NCI-H2196 (cell line): ENCODE measurements around the gene MARF1.
A peak's percentile ranks its signal among the peaks of the same experiment; 100 is the strongest.
"Not testable (repeated sequence)": the region's sequence is repeated elsewhere in the genome, so short reads cannot be mapped to it uniquely, and the experiment has no call there.

Source experiments
- DNase-seq: peaks from one replicate; lab custom pipeline; 2025; ENCODE audit not compliant: unreplicated experiment; lab: John Stamatoyannopoulos, UW

The MARF1 gene, protein sequence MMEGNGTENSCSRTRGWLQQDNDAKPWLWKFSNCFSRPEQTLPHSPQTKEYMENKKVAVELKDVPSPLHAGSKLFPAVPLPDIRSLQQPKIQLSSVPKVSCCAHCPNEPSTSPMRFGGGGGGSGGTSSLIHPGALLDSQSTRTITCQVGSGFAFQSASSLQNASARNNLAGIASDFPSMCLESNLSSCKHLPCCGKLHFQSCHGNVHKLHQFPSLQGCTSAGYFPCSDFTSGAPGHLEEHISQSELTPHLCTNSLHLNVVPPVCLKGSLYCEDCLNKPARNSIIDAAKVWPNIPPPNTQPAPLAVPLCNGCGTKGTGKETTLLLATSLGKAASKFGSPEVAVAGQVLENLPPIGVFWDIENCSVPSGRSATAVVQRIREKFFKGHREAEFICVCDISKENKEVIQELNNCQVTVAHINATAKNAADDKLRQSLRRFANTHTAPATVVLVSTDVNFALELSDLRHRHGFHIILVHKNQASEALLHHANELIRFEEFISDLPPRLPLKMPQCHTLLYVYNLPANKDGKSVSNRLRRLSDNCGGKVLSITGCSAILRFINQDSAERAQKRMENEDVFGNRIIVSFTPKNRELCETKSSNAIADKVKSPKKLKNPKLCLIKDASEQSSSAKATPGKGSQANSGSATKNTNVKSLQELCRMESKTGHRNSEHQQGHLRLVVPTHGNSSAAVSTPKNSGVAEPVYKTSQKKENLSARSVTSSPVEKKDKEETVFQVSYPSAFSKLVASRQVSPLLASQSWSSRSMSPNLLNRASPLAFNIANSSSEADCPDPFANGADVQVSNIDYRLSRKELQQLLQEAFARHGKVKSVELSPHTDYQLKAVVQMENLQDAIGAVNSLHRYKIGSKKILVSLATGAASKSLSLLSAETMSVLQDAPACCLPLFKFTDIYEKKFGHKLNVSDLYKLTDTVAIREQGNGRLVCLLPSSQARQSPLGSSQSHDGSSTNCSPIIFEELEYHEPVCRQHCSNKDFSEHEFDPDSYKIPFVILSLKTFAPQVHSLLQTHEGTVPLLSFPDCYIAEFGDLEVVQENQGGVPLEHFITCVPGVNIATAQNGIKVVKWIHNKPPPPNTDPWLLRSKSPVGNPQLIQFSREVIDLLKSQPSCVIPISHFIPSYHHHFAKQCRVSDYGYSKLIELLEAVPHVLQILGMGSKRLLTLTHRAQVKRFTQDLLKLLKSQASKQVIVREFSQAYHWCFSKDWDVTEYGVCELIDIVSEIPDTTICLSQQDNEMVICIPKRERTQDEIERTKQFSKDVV (N-terminal part only)

DNA sequence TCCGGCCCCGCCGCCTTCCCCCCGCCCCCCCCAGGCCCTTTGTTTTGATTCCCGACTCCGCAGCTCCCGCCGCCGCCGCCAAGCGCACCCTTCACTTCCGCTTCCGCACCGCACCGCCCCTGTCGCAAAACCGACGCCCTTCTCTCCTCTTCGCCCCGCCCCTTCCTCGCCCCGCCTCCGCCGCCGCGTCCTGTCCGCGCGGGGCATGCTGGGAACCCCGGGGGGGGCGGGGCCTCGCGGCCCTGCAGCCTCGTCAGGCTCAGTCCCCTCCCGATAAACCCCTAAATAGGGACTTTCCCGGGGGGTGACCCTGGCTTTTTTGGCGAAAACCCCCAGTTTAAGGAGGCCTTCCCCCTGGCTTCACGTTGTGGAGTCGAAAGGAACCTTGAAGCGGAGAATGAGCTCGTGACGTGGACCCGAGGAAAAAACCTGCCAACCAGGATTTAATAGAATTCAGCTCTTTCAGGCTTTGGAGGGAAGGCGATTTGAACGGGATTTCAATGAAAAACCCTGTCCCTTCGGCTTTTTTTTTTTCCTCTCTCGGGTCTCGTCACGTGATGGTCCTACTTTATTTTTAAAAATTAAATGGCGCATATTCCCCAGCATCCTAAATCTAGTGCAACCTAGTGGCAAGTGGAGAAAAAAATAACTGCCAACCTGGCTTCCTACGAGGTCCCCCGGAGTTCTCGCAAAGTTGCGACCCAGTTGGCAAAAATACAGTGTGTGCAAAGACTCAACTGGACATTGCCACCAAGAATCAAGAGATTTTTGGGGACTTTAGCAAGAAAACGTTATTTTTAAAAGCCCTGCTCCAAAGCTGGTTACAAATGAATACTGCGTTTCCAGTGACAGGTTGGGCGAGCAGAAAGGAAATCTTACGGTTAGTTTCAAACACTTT is at the start of gene MARF1:
Gene MARF1 (minus strand): TSS at position 107 of the 898 bp plus-strand sequence. CDS start 3,921 bp downstream, outside the sequence.
- peak; percentile 97 for DNase-seq

DNA sequence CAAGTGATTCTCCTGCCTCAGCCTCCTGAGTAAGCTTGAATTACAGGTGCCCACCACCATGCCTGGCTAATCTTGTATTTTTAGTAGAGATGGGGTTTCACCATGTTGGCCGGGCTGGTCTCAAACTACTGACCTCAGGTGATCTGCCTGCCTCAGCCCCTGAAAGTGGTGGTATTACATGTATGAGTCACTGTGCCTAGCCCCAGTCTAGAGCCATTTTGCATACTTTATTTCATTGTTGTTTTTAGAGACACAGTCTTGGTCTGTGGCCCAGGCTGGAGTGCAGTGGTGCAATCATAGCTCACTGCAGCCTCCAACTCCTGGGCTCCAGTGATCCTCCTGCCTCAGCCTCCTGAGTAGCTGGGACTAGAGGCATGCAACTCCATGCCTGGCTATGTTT is 49.6 kb upstream of the MARF1 start:
- DNase-seq, result not testable (repeated sequence)

DNA sequence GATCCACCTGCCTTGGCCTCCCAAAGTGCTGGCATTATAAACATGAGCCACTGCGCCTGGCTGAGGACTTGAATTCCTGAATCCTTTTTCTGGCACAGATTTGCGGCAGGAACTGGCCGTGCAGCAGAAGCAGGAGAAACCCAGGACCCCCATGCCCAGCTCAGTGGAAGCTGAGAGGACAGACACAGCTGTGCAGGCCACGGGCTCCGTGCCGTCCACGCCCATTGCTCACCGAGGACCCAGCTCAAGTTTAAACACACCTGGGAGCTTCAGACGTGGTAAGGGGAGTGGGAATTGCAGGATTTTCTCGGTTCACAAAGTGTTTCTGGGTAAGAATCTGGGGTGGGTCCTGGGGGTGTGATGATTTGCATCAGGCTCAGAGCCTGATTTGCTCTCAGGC is 48.1 kb upstream of the MARF1 start:
- no peak for DNase-seq

DNA sequence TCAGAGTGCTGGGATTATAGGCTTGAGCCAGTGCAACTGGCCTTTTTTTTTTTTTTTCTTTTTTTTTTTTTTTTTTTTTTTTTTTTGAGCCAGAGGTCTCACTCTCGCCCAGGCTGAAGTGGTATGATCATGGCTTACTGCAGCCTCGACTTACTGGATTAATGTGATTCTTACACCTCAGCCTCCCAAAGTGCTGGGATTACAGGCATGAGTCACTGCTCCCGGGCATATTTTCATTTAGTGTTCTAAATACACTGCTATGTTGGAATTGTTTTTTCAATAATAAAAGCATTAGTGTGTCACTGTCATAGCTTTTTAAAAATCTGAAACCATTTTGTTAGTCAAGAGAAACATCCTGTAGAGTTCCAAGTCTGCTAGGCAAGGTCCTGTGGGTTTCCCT is 47.3 kb upstream of the MARF1 start:
- no peak for DNase-seq

DNA sequence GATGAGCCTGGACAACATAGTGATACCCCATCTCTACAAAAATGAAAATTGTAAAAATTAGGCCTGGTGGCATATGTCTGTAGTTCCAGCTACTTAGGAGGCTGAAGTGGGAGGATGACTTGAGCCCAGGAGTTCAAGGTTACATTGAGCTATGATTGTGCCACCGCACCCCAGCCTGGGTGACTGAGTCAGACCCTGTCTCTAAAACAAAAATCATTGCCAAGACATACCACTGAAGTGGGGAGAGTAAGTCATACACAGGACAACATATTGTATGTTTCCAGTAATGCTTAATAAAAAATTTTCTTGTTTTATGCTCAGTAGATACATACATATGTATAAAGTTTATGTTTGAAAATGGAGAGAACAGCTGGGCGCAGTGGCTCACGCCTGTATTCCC is 46.3 kb upstream of the MARF1 start:
- DNase-seq, result no peak

- peak; percentile 54 for DNase-seq
These were observed 43.3 kb upstream of the MARF1 start for GRCh38 chr16:15686287-15686686.

DNA sequence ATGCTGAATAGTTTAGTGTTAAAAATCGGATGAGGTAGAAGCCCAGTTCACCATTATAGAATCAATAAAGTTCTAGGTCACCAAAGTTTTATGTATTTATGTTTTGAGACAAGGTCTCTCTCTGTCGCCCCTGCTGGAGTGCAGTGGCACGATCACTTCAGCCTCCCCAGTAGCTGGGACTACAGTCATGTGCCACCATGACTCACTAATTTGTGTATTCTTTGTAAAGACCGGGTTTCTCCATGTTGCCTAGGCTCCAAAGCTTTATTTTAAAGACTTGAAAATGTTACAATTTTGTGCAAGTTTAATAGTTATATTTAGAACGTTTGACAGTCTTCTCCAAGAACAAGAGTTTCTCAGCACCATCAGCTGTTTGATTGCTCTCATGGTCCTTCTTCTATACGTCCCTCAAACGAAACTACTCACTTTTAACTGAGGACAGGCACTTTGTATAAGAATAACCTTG is 39.2 kb upstream of the MARF1 start:
- peak; percentile 23 for DNase-seq

GRCh38 chr16:15677447-15677846 is 34.5 kb upstream of the MARF1 start:
- DNase-seq, result no peak

DNA sequence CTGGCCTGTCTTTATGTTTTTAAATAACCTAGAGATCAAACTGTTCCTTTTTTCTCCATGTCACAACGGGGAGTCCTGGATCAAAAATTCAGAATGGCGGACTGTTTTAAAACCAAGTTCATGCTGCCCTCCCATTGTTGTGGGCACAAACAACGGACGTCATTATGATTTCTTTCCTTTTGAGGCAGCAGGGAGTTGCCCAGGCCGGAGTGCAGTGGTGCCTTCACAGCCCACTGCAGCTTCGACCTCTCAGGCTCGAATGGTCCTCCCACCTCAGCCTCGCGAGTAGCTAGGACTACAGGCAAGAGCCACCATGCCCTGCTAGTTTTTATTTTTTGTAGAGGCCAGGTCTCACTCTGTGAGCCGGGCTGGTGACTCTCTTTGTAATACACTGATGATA is 33.6 kb upstream of the MARF1 start:
- no peak for DNase-seq

GRCh38 chr16:15674571-15674970 is 31.6 kb upstream of the MARF1 start:
- no peak for DNase-seq

DNA sequence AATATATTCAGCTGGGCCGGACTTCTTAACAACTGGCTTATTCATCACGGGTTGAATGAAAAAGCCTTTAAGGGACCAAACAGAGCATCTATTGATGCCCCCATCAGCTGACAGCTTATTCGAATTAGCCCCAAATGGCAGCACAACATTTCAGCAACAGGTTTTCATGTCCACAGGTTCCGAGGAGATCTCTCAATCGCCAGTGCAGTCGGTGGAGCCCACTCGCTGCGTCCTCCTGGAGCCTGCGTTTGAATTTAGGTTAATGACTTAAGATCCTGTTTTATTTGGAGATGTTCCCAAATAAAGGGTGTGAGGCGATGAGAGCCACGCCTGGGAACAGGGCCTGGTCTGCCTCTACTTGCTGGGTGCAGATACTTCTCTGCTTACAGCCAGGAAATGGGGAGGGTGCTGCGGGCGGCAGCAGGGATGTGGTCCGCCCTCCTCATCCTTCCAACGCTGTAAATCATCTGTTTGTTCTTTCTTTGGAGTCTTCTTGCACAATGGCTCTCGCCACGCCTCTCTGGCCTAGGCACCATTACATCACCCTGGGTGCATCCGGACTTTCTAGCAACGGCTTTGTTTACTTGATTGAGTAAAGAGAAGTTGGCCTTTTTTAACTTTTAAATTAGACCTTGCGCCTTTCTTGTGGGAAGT is 29.7 kb upstream of the MARF1 start:
- DNase-seq, result peak; percentile 95

- DNase-seq, result not testable (repeated sequence)
These were observed 29.2 kb upstream of the MARF1 start for GRCh38 chr16:15672127-15672513.

GRCh38 chr16:15671530-15672117 is 28.7 kb upstream of the MARF1 start:
- DNase-seq, result peak; percentile 23

DNA sequence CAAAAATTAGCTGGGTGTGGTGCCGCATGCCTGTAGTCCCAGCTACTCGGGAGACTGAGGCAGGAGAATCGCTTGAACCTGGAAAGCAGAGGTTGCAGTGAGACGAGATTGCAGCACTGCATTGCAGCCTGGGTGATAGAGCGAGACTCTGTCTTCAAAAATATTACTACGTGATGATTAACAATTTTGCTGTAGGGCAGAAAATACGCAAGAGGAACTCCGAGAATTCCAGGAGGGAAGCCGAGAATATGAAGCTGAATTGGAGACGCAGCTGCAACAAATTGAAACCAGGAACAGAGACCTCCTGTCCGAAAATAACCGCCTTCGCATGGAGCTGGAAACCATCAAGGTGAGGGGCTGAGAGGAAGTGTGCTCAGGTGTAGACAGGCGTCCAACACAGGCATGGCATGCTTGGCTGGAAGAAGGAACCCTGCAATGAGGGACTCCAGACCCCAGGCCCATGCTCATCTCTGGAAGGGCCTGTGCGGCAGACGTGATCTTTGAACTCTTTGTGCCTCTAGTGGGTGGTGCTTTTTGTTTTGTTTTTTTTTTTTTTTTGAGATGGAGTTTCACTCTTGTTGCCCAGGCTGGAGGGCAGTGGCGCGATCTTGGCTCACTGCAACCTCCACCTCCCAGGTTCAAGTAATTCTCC is 24.3 kb upstream of the MARF1 start:
- no peak for DNase-seq

GRCh38 chr16:15665107-15665506 is 22.2 kb upstream of the MARF1 start:
- DNase-seq, result no peak

- no peak for DNase-seq
These were observed 17.2 kb upstream of the MARF1 start for GRCh38 chr16:15660203-15660601.

DNA sequence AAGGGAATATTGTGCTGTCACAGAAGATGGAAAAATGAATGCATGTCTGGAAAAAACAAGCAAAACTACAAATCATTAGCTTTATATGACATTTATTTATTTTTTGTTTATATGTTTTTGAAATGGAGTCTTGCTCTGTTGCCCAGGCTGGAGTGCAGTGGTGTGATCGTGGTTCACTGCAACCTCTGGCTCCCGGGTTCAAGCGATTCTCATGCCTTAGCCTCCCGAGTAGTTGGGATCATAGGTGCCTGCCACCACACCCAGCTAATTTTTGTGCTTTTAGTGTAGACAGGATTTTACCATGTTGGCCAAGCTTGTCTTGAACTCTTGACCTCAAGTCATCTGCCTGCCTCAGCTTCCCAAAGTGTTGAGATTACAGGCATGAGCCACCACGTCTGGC is 15.6 kb upstream of the MARF1 start:
- no peak for DNase-seq

GRCh38 chr16:15658149-15658548 is 15.2 kb upstream of the MARF1 start:
- no peak for DNase-seq

DNA sequence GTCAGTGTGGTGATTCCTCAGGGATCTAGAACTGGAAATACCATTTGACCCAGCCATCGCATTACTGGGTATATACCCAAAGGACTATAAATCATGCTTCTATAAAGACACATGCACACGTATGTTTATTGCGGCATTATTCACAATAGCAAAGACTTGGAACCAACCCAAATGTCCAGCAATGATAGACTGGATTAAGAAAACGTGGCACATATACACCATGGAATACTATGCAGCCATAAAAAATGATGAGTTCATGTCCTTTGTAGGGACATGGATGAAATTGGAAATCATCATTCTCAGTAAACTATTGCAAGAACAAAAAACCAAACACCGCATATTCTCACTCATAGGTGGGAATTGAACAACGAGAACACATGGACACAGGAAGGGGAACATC is 12.6 kb upstream of the MARF1 start:
- DNase-seq, result not testable (repeated sequence)
